Pancreas (tissue), 10 donors: Measurements from ENCODE around the gene MAPKAP1. TPM values are rescaled to one million over a fixed set of nuclear protein-coding genes. Genes with fewer than 3 reads are reported as not detected.

Experiments used
- ATAC-seq, 4 donors: fragments of 200-7000 bp; cut with Tn5 transposase; one replicate each; pipeline versions ENCODE4 v1.8.0 to v1.9.1; 2020; ENCODE audit warnings: mild to moderate bottlenecking in 4 of 4, moderate library complexity in 4 of 4
- DNase-seq, 6 donors: peaks; one replicate each; pipeline ENCODE4 v3.0.0-alpha.2; 2020
- FAIRE-seq: peaks from 2 replicates; lab custom pipeline; 2012; peaks lifted over from hg19 to GRCh38; lab: Jason Lieb, UNC
- H3K27ac ChIP-seq, 4 donors: fragments of 200-600 bp; sonication (generic); 1 replicate in 3 of 4; 2 replicates in 1 of 4; pipeline versions ENCODE4 v1.5.0 to v1.8.0; 2020
- H3K27me3 ChIP-seq, 4 donors: fragments of 200-600 bp; one replicate each; pipeline ENCODE4 v1.8.0; 2021
- H3K36me3 ChIP-seq, 3 donors: fragments of 200-600 bp; sonication (generic) in 1 of 3; one replicate each; pipeline versions ENCODE4 v1.5.0 to v1.8.0; 2020 to 2021
- H3K4me1 ChIP-seq, 3 donors: fragments of 200-600 bp; one replicate each; pipeline ENCODE4 v1.8.0; 2021
- H3K4me3 ChIP-seq, 4 donors: fragments of 200-600 bp; sonication (generic) in 2 of 4; one replicate each; pipeline versions ENCODE4 v1.5.0 to v1.8.0; 2020 to 2021
- H3K9me3 ChIP-seq, 4 donors: fragments of 200-600 bp; one replicate each; pipeline ENCODE4 v1.8.0; 2021
- WGBS, 2 donors: extraction: QIAGEN DNeasy Blood & Tissue Kit; methylation state at CpG; one replicate each; pipeline ENCODE4 v1.1.7; 2013; 5-methylcytosine and 5-hydroxymethylcytosine counted together
- intact Hi-C, 3 donors: fragments of 100-400 bp; cut with DNase I; formaldehyde crosslinking; loops; one replicate each; pipeline versions ENCODE4 v1.11.1 to v1.14.2; 2022
- polyA plus RNA-seq, 2 donors: library from polyadenylated mRNA; stranded (reverse); fragments of 200-250 nt; gene quantifications; one replicate each; pipeline ENCODE4 v1.2.3, GENCODE V29; 2013
- total RNA-seq, 6 donors: library from RNA; stranded (reverse); fragmentation: NEBNext Ultra II Directional in 4 of 6; extraction: Animal tissue kit (Norgen Biotek cat#: 25700) in 4 of 6; gene quantifications; one replicate each; pipeline versions ENCODE4 v1.2.1 to v1.2.4, GENCODE V29; 2021 to 2023
- TF ChIP-seq, protein P1 (sequence below), 4 donors: fragments of 200-600 bp; sonication (generic) in 3 of 4; IDR thresholded peaks; one replicate each; pipeline versions ENCODE4 v1.5.0 to v1.8.0; 2021; ENCODE audit warnings: antibody characterized with exemption in 4 of 4
- donor health status: healthy with polysubstance abuse.
- donor health status: DM: no; HTN: no; CAD: no; lungs with moderate emphysema.
- donor health status: DM: no; HTN: no; CAD: no.
- donor health status: control.
- donor health status: control.
- donor health status: Bipolar disorder and iron deficiency.
- donor health status: DM: yes; HTN: yes; CAD: no.
- donor health status: DM: no; HTN: no; CAD: no.
- donor health status: DM: no; HTN: no; CAD: no.
- donor health status: DM: yes; HTN: yes; CAD: no.

MAPKAP1 gene
- total and polyA plus RNA-seq, 8 donors, result 18.7 to 42.0 (median 30.4) TPM

DNA sequence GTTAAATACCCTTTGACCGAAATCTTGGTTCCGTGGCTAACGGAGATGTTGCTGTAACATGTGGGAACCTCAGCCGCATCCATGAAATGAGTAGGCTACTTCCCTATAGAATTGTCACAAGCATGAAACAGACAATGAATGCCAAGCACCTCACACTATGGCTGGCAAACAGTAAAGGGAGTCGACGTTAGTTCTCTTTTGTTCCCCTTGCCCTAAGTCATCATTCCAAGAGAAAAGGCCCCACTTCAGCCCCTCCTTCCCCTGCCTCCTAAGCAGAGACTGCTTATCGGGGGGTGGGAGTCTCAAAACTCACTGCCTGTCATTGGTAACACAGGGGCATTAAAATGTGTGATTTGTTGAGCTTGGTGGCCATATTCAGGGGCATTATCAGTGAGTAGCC is 159.6 kb downstream of the MAPKAP1 start:
- H3K36me3 ChIP-seq, result no peaks in the 10 kb centered on the region
- H3K9me3 ChIP-seq, result no peaks in the 10 kb centered on the region
- intact Hi-C loops, result no loop called here
- H3K4me3 ChIP-seq, result no peak overlapping the region
- no peak for ATAC-seq
- no peak for FAIRE-seq
- 85 to 94% methylated on average over 7 of the region's 7 CpGs for WGBS, 2 donors
- no peaks in the 10 kb centered on the region for H3K27me3 ChIP-seq
- peaks cover 11 to 50% (median 34%) of the 10 kb centered on the region in 3 donors for H3K4me1 ChIP-seq
- no peak overlapping the region for H3K27ac ChIP-seq
- no peak for DNase-seq
- TF ChIP-seq, protein P1, sequence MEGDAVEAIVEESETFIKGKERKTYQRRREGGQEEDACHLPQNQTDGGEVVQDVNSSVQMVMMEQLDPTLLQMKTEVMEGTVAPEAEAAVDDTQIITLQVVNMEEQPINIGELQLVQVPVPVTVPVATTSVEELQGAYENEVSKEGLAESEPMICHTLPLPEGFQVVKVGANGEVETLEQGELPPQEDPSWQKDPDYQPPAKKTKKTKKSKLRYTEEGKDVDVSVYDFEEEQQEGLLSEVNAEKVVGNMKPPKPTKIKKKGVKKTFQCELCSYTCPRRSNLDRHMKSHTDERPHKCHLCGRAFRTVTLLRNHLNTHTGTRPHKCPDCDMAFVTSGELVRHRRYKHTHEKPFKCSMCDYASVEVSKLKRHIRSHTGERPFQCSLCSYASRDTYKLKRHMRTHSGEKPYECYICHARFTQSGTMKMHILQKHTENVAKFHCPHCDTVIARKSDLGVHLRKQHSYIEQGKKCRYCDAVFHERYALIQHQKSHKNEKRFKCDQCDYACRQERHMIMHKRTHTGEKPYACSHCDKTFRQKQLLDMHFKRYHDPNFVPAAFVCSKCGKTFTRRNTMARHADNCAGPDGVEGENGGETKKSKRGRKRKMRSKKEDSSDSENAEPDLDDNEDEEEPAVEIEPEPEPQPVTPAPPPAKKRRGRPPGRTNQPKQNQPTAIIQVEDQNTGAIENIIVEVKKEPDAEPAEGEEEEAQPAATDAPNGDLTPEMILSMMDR (IDR thresholded peaks at IDR 0.05), result no peak

DNA sequence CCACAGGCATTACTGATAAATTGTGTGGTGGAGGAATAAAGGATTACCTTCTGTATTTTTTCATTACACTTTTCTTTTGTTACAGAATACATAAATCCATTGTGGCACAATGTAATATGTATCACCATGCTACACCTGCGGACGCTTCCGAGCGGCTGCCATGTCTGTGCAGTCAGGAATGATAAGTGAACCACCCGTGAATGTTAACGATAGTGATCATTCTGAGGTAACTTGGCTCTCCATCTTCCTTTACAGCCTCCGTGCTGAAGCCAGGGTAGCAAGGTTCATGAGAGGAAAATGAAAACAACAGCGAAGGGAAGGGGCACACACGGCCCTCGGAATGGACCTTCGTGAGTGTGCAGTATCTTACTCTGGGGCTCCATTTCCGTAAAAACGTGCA is 161.2 kb downstream of the MAPKAP1 start:
- H3K27me3 ChIP-seq, result no peaks in the 10 kb centered on the region
- DNase-seq (no peak), ATAC-seq (no peak), FAIRE-seq (no peak)
- H3K9me3 ChIP-seq, result no peaks in the 10 kb centered on the region
- H3K4me1 ChIP-seq, result peaks cover 11 to 44% (median 34%) of the 10 kb centered on the region in 3 donors
- no peak overlapping the region for H3K4me3 ChIP-seq
- no peak overlapping the region for H3K27ac ChIP-seq
- WGBS, 2 donors, result 92 to 95% methylated on average over 13 of the region's 13 CpGs
- H3K36me3 ChIP-seq, result no peaks in the 10 kb centered on the region
- intact Hi-C loops, result no loop called here
- TF ChIP-seq, protein P1 (IDR thresholded peaks at IDR 0.05), result no peak

DNA sequence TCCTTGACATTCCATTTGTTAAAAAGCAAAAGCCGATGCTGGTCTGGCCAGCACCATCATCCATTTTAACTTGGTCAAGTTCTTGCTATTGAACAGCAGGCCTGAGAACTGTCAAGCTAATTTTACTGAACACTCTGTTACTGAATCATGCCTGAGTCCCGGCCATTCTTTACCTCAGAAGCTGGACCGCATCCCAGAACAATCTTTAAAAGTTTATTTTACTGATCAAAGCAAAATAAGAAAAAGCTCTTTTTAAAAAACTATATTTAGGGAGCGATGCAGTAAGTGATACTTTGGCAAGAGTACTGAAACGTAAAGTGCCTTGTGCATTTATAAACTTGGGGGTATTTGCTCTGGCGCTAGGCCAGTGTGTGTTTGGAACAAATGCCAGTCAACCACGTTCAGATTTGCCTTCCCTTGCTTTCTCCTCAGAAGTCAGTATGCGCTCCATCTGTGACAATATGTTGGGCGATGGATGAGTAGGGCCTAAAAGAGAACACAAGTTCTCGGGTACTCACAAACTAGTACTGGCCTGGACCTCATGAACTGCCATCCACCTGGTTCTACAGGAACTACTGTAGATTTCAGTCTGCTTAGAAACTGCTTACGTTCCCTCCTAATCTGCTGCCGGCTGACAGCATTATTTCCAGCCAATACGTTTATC is 161.9 kb downstream of the MAPKAP1 start:
- Histone ChIP-seq H3K4me3 (no peak overlapping the region), H3K36me3 (no peaks in the 10 kb centered on the region), H3K4me1 (peaks cover 11 to 37% (median 27%) of the 10 kb centered on the region in 3 donors), H3K9me3 (no peaks in the 10 kb centered on the region), H3K27ac (peak overlapping the region in 2 of 4 donors; percentile 34 to 53), H3K27me3 (no peaks in the 10 kb centered on the region)
- DNase-seq (peak in 4 of 6 donors; percentile 31 to 58 (median 40)), ATAC-seq (peak; percentile 60 to 76 (median 70)), FAIRE-seq (peak; percentile 63)
- 15 to 20% methylated on average over 13 of the region's 13 CpGs for WGBS, 2 donors
- intact Hi-C loops, result no loop called here
- TF ChIP-seq, protein P1 (IDR thresholded peaks at IDR 0.05), result no peak

DNA sequence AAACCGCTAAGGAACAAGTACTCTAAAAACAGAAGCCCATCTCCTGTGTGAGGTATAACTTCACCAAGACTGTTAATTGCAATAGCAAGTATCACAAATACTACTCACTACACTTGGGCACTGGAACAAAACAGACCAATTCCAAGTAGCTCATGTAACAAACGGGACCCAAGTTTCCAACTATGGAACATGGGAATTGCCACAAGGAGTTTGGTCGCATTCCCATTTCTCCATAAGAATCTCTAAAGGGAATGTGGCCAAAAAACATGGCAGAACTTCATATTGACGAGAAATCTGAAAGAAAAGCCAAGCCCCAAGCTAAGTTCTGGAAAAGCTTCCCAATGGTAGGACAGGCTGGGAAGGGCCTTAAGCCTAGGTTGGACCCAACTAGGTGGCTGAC is 162.5 kb downstream of the MAPKAP1 start:
- Histone ChIP-seq H3K27ac (peak overlapping the region in 2 of 4 donors; percentile 34 to 53), H3K27me3 (no peaks in the 10 kb centered on the region), H3K36me3 (no peaks in the 10 kb centered on the region), H3K9me3 (no peaks in the 10 kb centered on the region), H3K4me3 (no peak overlapping the region), H3K4me1 (peaks cover 11 to 31% (median 20%) of the 10 kb centered on the region in 3 donors)
- 90 to 92% methylated on average over 4 of the region's 4 CpGs for WGBS, 2 donors
- DNase-seq (no peak), ATAC-seq (no peak), FAIRE-seq (no peak)
- TF ChIP-seq, protein P1 (IDR thresholded peaks at IDR 0.05), result no peak
- intact Hi-C loops, result no loop called here

DNA sequence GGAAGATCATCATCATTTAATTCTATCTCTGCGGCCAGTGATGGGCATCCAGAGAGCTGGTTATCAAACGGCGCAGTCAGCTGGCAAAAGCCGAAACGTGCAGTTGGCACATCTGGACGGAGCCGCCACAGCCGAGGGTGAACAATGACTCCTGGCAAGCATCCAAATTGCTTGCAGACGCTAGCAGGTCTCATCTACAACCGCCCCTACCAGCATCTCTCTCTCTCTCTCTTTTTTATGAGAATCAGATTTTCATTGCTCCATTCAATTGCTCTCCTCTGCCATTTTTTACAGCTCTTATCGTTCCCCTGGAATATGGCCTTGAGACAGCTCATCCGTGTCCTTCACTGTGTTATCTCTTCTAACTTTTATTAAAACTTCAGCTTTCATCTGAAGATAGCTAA is 165.2 kb downstream of the MAPKAP1 start:
- TF ChIP-seq, protein P1 (IDR thresholded peaks at IDR 0.05), result no peak
- H3K4me1 ChIP-seq, result peaks cover 11 to 31% (median 16%) of the 10 kb centered on the region in 3 donors

More for the DNA sequence above, 165.2 kb downstream of the MAPKAP1 start:
- Histone ChIP-seq H3K36me3 (no peaks in the 10 kb centered on the region), H3K27me3 (no peaks in the 10 kb centered on the region), H3K9me3 (no peaks in the 10 kb centered on the region), H3K4me3 (no peak overlapping the region), H3K27ac (no peak overlapping the region)
- no peak for FAIRE-seq
- 72 to 77% methylated on average over 12 of the region's 12 CpGs for WGBS, 2 donors
- intact Hi-C loops, result no loop called here
- no peak for ATAC-seq
- no peak for DNase-seq
